GM19452 (cell line): ENCODE results near the gene PPFIA1.

Source experiments
- ATAC-seq: cut with Tn5 transposase; IDR thresholded peaks from one replicate; pipeline ENCODE4 v1.9.1; 2021; ENCODE audit not compliant: unreplicated experiment

Gene PPFIA1

GRCh38 chr11:70270104-70270876, at the start of gene PPFIA1:
Gene PPFIA1, plus strand, starts transcription at chr11:70270690. Its CDS starts 1,483 bp downstream, at chr11:70272173.
- ATAC-seq: peak; percentile 93

- no peak for ATAC-seq
These were observed 49.6 kb upstream of the PPFIA1 start for GRCh38 chr11:70220920-70221319.

- ATAC-seq: no peak
These were observed 44.8 kb upstream of the PPFIA1 start for GRCh38 chr11:70225681-70226177.

GRCh38 chr11:70226183-70226582, 44.3 kb upstream of the PPFIA1 start:
- ATAC-seq: no peak

GRCh38 chr11:70226967-70227366, 43.5 kb upstream of the PPFIA1 start:
- ATAC-seq: no peak

- ATAC-seq: no peak
These were observed 40.8 kb upstream of the PPFIA1 start for GRCh38 chr11:70229737-70230136.

GRCh38 chr11:70230151-70230839, 40.2 kb upstream of the PPFIA1 start:
- ATAC-seq: no peak

GRCh38 chr11:70230840-70231710, 39.4 kb upstream of the PPFIA1 start:
- ATAC-seq: no peak

GRCh38 chr11:70233034-70233433, 37.5 kb upstream of the PPFIA1 start:
- ATAC-seq: no peak

- no peak for ATAC-seq
These were observed 37.0 kb upstream of the PPFIA1 start for GRCh38 chr11:70233511-70233934.

- no peak for ATAC-seq
These were observed 36.5 kb upstream of the PPFIA1 start for GRCh38 chr11:70233962-70234361.

- no peak for ATAC-seq
These were observed 30.2 kb upstream of the PPFIA1 start for GRCh38 chr11:70240337-70240736.

- ATAC-seq: no peak
These were observed 28.8 kb upstream of the PPFIA1 start for GRCh38 chr11:70241709-70242108.

GRCh38 chr11:70242885-70243284, 27.6 kb upstream of the PPFIA1 start:
- ATAC-seq: no peak

GRCh38 chr11:70243912-70244652, 26.4 kb upstream of the PPFIA1 start:
- ATAC-seq: no peak

- ATAC-seq: no peak
These were observed 25.8 kb upstream of the PPFIA1 start for GRCh38 chr11:70244698-70245097.

- no peak for ATAC-seq
These were observed 24.3 kb upstream of the PPFIA1 start for GRCh38 chr11:70246196-70246595.

GRCh38 chr11:70247042-70247709, 23.3 kb upstream of the PPFIA1 start:
- no peak for ATAC-seq

GRCh38 chr11:70247710-70248072, 22.8 kb upstream of the PPFIA1 start:
- no peak for ATAC-seq
